GM21367 (cell line): Measurements from ENCODE around the gene HMGCS2.

Experiments
- ATAC-seq: cut with Tn5 transposase; IDR thresholded peaks from one replicate; pipeline ENCODE4 v1.9.1; 2021; ENCODE audit not compliant: unreplicated experiment

The HMGCS2 gene

GRCh38 chr1:119762953-119763352 is 5.8 kb downstream of the HMGCS2 start:
- ATAC-seq: no peak

GRCh38 chr1:119762409-119762808 is 6.3 kb downstream of the HMGCS2 start:
- ATAC-seq: no peak

GRCh38 chr1:119758584-119758983 is 10.1 kb downstream of the HMGCS2 start:
- no peak for ATAC-seq

GRCh38 chr1:119752592-119752991 is 16.1 kb downstream of the HMGCS2 start:
- ATAC-seq: no peak

GRCh38 chr1:119748040-119748439 is 20.7 kb downstream of the HMGCS2 start:
- ATAC-seq: no peak

- ATAC-seq: no peak
Measured at GRCh38 chr1:119747451-119747850, 21.3 kb downstream of the HMGCS2 start.

- ATAC-seq: no peak
Measured at GRCh38 chr1:119745034-119745433, 23.7 kb downstream of the HMGCS2 start.

GRCh38 chr1:119744598-119744942 is 24.1 kb downstream of the HMGCS2 start:
- ATAC-seq: no peak

GRCh38 chr1:119743776-119744597 is 24.7 kb downstream of the HMGCS2 start:
- peak; percentile 82 for ATAC-seq

- no peak for ATAC-seq
Measured at GRCh38 chr1:119743308-119743707, 25.4 kb downstream of the HMGCS2 start.

GRCh38 chr1:119742677-119743076 is 26.0 kb downstream of the HMGCS2 start:
- no peak for ATAC-seq

GRCh38 chr1:119742202-119742601 is 26.5 kb downstream of the HMGCS2 start:
- ATAC-seq: no peak

GRCh38 chr1:119740896-119741780 is 27.6 kb downstream of the HMGCS2 start:
- ATAC-seq: no peak

GRCh38 chr1:119740261-119740660 is 28.4 kb downstream of the HMGCS2 start:
- no peak for ATAC-seq

GRCh38 chr1:119739150-119739549 is 29.6 kb downstream of the HMGCS2 start:
- no peak for ATAC-seq

GRCh38 chr1:119738100-119738720 is 30.5 kb downstream of the HMGCS2 start:
- no peak for ATAC-seq

- ATAC-seq: no peak
Measured at GRCh38 chr1:119737040-119737682, 31.5 kb downstream of the HMGCS2 start.

GRCh38 chr1:119736649-119737039 is 32.1 kb downstream of the HMGCS2 start:
- ATAC-seq: no peak

- no peak for ATAC-seq
Measured at GRCh38 chr1:119735217-119735616, 33.5 kb downstream of the HMGCS2 start.

GRCh38 chr1:119733754-119734153 is 35.0 kb downstream of the HMGCS2 start:
- ATAC-seq: no peak
